SK-N-SH (cell line): Measurements from ENCODE around the gene NFATC3. TPM values are rescaled to one million over a fixed set of nuclear protein-coding genes. Genes with fewer than 3 reads are reported as not detected.

Experiments
- CTCF ChIA-PET: fragments of 300-600, 350-600 bp; formaldehyde crosslinking; extraction: SDS; loops from one replicate; lab custom pipeline; 2021; lab: Yijun Ruan, JAX
- POLR2A ChIA-PET: fragments of 350-600 bp; sonication (Branson Sonifier 250); formaldehyde crosslinking; extraction: SDS; loops from one replicate; lab custom pipeline; 2020; ENCODE audit warnings: antibody characterized with exemption, inconsistent platforms; lab: Yijun Ruan, JAX
- DNase-seq: peaks from one replicate; pipeline ENCODE4 v3.0.0; 2012
- H2AFZ ChIP-seq: fragments of 200-600 bp; sonication (generic); 2 replicates; pipeline ENCODE4 v1.8.1; 2016; ENCODE audit warnings: antibody characterized with exemption, mild to moderate bottlenecking, low read depth
- H3F3A ChIP-seq: fragments of 200-600 bp; sonication (generic); replicated peaks from 2 replicates; pipeline ENCODE3; 2016; ENCODE audit warnings: antibody characterized with exemption, mild to moderate bottlenecking; ENCODE audit not compliant: insufficient read depth
- H3K27ac ChIP-seq, 2 experiments: fragments of 200-500 bp in 1 of 2; fragments of 200-600 bp in 1 of 2; sonication (Bioruptor generic) in 1 of 2; sonication (generic), shearing (Covaris generic) in 1 of 2; 2 replicates each; pipeline versions ENCODE4 v1.5.1 to v1.6.1; 2014 to 2016; ENCODE audit warnings: low read depth in 2 of 2, inconsistent platforms in 1 of 2, low read length in 1 of 2, mild to moderate bottlenecking in 1 of 2, mixed read lengths in 1 of 2
- H3K27me3 ChIP-seq: fragments of 200-600 bp; sonication (generic), shearing (Covaris generic); 2 replicates; pipeline ENCODE4 v1.6.1; 2016; ENCODE audit warnings: mixed run types; ENCODE audit not compliant: insufficient read depth
- H3K36me3 ChIP-seq, 2 experiments: fragments of 200-500 bp in 1 of 2; fragments of 200-600 bp in 1 of 2; sonication (Bioruptor generic) in 1 of 2; sonication (generic) in 1 of 2; replicated peaks in 1 of 2; 2 replicates each; pipeline versions ENCODE3 to v1.5.1; 2014 to 2016; ENCODE audit warnings: low read length in 1 of 2, mild to moderate bottlenecking in 1 of 2; ENCODE audit not compliant: insufficient read depth in 2 of 2, control insufficient read depth in 1 of 2
- H3K4me1 ChIP-seq, 2 experiments: fragments of 200-500 bp in 1 of 2; fragments of 200-600 bp in 1 of 2; sonication (Bioruptor generic) in 1 of 2; sonication (generic), shearing (Covaris generic) in 1 of 2; 2 replicates each; pipeline versions ENCODE4 v1.5.1 to v1.6.1; 2014 to 2016; ENCODE audit warnings: low read depth in 1 of 2, low read length in 1 of 2, mixed run types in 1 of 2; ENCODE audit not compliant: insufficient read depth in 2 of 2, control insufficient read depth in 1 of 2
- H3K4me2 ChIP-seq: fragments of 200-600 bp; sonication (generic), shearing (Covaris generic); 2 replicates; pipeline ENCODE4 v1.6.1; 2017; ENCODE audit warnings: mixed run types
- H3K4me3 ChIP-seq, 2 experiments: fragments of 200-500 bp in 1 of 2; fragments of 200-600 bp in 1 of 2; sonication (Bioruptor generic) in 1 of 2; sonication (generic), shearing (Covaris generic) in 1 of 2; 2 replicates each; pipeline versions ENCODE4 v1.5.1 to v1.8.1; 2014 to 2016; ENCODE audit warnings: low read depth in 2 of 2, inconsistent platforms in 1 of 2, low read length in 1 of 2, mild to moderate bottlenecking in 1 of 2, mixed read lengths in 1 of 2, moderate library complexity in 1 of 2
- H3K79me2 ChIP-seq: fragments of 200-600 bp; sonication (generic); 2 replicates; pipeline ENCODE4 v1.8.1; 2017; ENCODE audit warnings: mild to moderate bottlenecking; ENCODE audit not compliant: insufficient read depth
- H3K9ac ChIP-seq: fragments of 200-600 bp; sonication (generic); 2 replicates; pipeline ENCODE4 v1.6.1; 2017; ENCODE audit warnings: mixed run types
- H3K9me2 ChIP-seq: fragments of 200-600 bp; sonication (generic); 2 replicates; pipeline ENCODE4 v1.6.1; 2017; ENCODE audit warnings: mixed run types
- H3K9me3 ChIP-seq: fragments of 200-600 bp; sonication (generic); 2 replicates; pipeline ENCODE4 v1.6.1; 2017; ENCODE audit warnings: mixed run types, mild to moderate bottlenecking, moderate library complexity
- H4K20me1 ChIP-seq: fragments of 200-600 bp; sonication (generic); 2 replicates; pipeline ENCODE4 v1.6.1; 2017; ENCODE audit warnings: mild to moderate bottlenecking, mixed run types; ENCODE audit not compliant: insufficient read depth
- CHD2 ChIP-seq: fragments of 150-350 bp; IDR thresholded peaks from 2 replicates; pipeline ENCODE4 v1.6.1; 2018; ENCODE audit warnings: low read length; ENCODE audit not compliant: partially characterized antibody
- CTCF ChIP-seq: fragments of 200-600 bp; sonication (generic); IDR thresholded peaks from 2 replicates; pipeline ENCODE4 v1.6.1; 2017; ENCODE audit warnings: antibody characterized with exemption, mild to moderate bottlenecking, moderate library complexity
- EP300 ChIP-seq, 2 experiments: IDR thresholded peaks; 2 replicates each; pipeline versions ENCODE4 v1.4.0 to v1.6.1; 2012; ENCODE audit warnings: borderline replicate concordance in 1 of 2, low read depth in 1 of 2, low read length in 1 of 2
- EZH2phosphoT487 ChIP-seq: fragments of 200-600 bp; sonication (generic); IDR thresholded peaks from 2 replicates; pipeline ENCODE4 v1.6.1; 2017; ENCODE audit warnings: low read depth, mixed run types, mild to moderate bottlenecking, antibody characterized with exemption, moderate library complexity, borderline replicate concordance
- FOXJ3 ChIP-seq: sonication (generic); formaldehyde crosslinking; IDR thresholded peaks from 2 replicates; pipeline ENCODE4 v1.5.1; 2020; ENCODE audit warnings: mild to moderate bottlenecking, missing genetic modification reagents
- FOXM1 ChIP-seq: IDR thresholded peaks from 2 replicates; pipeline ENCODE4 v1.4.0; 2012; ENCODE audit warnings: low read depth, mild to moderate bottlenecking
- GABPA ChIP-seq: IDR thresholded peaks from 2 replicates; pipeline ENCODE4 v1.4.0; 2012; ENCODE audit warnings: low read depth, mild to moderate bottlenecking
- JUND ChIP-seq: IDR thresholded peaks from 2 replicates; pipeline ENCODE4 v1.4.0; 2012
- MAX ChIP-seq: IDR thresholded peaks from 2 replicates; pipeline ENCODE4 v1.4.0; 2012; ENCODE audit warnings: low read depth
- NFIC ChIP-seq: IDR thresholded peaks from 2 replicates; pipeline ENCODE4 v1.4.0; 2012; ENCODE audit warnings: borderline replicate concordance
- NRF1 ChIP-seq: IDR thresholded peaks from 2 replicates; pipeline ENCODE4 v1.6.1; 2012; ENCODE audit warnings: low read depth, mild to moderate bottlenecking, low read length
- PBX3 ChIP-seq: IDR thresholded peaks from 2 replicates; pipeline ENCODE4; 2012
- RAD21 ChIP-seq: IDR thresholded peaks from 2 replicates; pipeline ENCODE4 v1.6.1; 2012; ENCODE audit warnings: mild to moderate bottlenecking, low read length
- RCOR1 ChIP-seq: fragments of 150-350 bp; IDR thresholded peaks from 2 replicates; pipeline ENCODE4 v1.6.1; 2017; ENCODE audit warnings: antibody characterized with exemption, low read length
- RXRA ChIP-seq: IDR thresholded peaks from 2 replicates; pipeline ENCODE4 v1.4.0; 2012; ENCODE audit warnings: low read depth, mild to moderate bottlenecking, borderline replicate concordance
- SMC3 ChIP-seq: IDR thresholded peaks from 2 replicates; pipeline ENCODE4 v1.6.1; 2012; ENCODE audit warnings: low read depth, low read length, improper control_type of control experiment
- YY1 ChIP-seq: IDR thresholded peaks from 2 replicates; pipeline ENCODE4 v1.4.0; 2012; ENCODE audit warnings: low read depth, mild to moderate bottlenecking
- WGBS: methylation state at CpG from one replicate; pipeline ENCODE4 v1.1.6; 2017; ENCODE audit warnings: low lambda C conversion rate; 5-methylcytosine and 5-hydroxymethylcytosine counted together
- polyA plus RNA-seq, 3 experiments: library from polyadenylated mRNA; depleted of rRNA; stranded (reverse); fragments of >200 nt; gene quantifications; 2 replicates each; pipeline ENCODE4 v1.2.3, GENCODE V29; 2012

The NFATC3 gene
- polyA plus RNA-seq, 1 of the 3 experiments (the other 2 are of a cell fraction): 5.7 TPM

- no peaks in the 10 kb centered on the region for H3K36me3 ChIP-seq
- 1% methylated on average over 6 of the region's 6 CpGs for WGBS
- TF ChIP-seq GABPA (0 out of 2 replicates have a peak, but pooled peaks have one; percentile 2), MAX (0 out of 2 replicates have a peak, but pooled peaks have one; percentile 3), RAD21 (no peak)
- CTCF ChIA-PET: interaction anchor here (1.1 to 3.3 kb wide), 3 partner anchors 143 to 242 kb away, joined by 3 to 14 read pairs (median 5); no protein-coding TSS in a partner anchor
- no peaks in the 10 kb centered on the region for H3K9me3 ChIP-seq
- H3K27ac ChIP-seq: peak overlapping the region; percentile 83 to 85
- H3K9ac ChIP-seq: peak overlapping the region; percentile 85
- H3K4me2 ChIP-seq: peak overlapping the region; percentile 88
- peak overlapping the region; percentile 78 to 97 for H3K4me3 ChIP-seq
- peaks cover 12% of the 10 kb centered on the region for H4K20me1 ChIP-seq
- H3F3A ChIP-seq: peaks cover 28% of the 10 kb centered on the region
- POLR2A ChIA-PET: interaction anchor here (2.8 kb wide), 1 partner anchor 141 kb away, joined by 10 read pairs; no protein-coding TSS in a partner anchor
- H3K79me2 ChIP-seq: peaks cover 57% of the 10 kb centered on the region
- DNase-seq: peak; percentile 39
- H3K4me1 ChIP-seq: peaks cover 14 to 20% of the 10 kb centered on the region in 2 experiments; a peak in 3 of 4 replicates
- H3K9me2 ChIP-seq: no peaks in the 10 kb centered on the region
- peak overlapping the region; percentile 80; the same call in 1 of the 2 replicates for H2AFZ ChIP-seq
- H3K27me3 ChIP-seq: no peaks in the 10 kb centered on the region
Measured at GRCh38 chr16:68086336-68086841, 1.2 kb downstream of the NFATC3 start.

GRCh38 chr16:68086860-68087268, 1.7 kb downstream of the NFATC3 start:
- Histone ChIP-seq H3K27me3 (no peaks in the 10 kb centered on the region), H3K4me3 (peak overlapping the region; percentile 78 to 97), H3K9me2 (no peaks in the 10 kb centered on the region), H3K4me2 (peak overlapping the region; percentile 88), H3K27ac (peak overlapping the region; percentile 83 to 85), H2AFZ (peak overlapping the region; percentile 80; the same call in 1 of the 2 replicates), H3F3A (peaks cover 28% of the 10 kb centered on the region), H3K9ac (peak overlapping the region; percentile 85; the same call in 1 of the 2 replicates), H4K20me1 (peaks cover 12% of the 10 kb centered on the region), H3K4me1 (peaks cover 18 to 24% of the 10 kb centered on the region in 2 experiments), H3K36me3 (no peaks in the 10 kb centered on the region), H3K79me2 (peaks cover 62% of the 10 kb centered on the region), H3K9me3 (no peaks in the 10 kb centered on the region)
- CTCF ChIA-PET: interaction anchor here (0.7 to 3.3 kb wide), 3 partner anchors 49 to 242 kb away, joined by 3 to 14 read pairs (median 5); no protein-coding TSS in a partner anchor
- TF ChIP-seq CHD2: no peak
- TF ChIP-seq EZH2phosphoT487: no peak
- TF ChIP-seq SMC3: no peak
- no peak for TF ChIP-seq FOXM1
- no peak for TF ChIP-seq PBX3
- no peak for TF ChIP-seq EP300 (IDR thresholded peaks at IDR 0.05; ENCODE audit: borderline replicate concordance in 1 of 2, low read depth in 1 of 2, low read length in 1 of 2)
- no peak for TF ChIP-seq CTCF
- no peak for TF ChIP-seq RCOR1
- no peak for TF ChIP-seq YY1
- no peak for TF ChIP-seq JUND
- TF ChIP-seq RAD21: no peak
- no peak for TF ChIP-seq FOXJ3 (CRISPR knock-in tag)
- no peak for TF ChIP-seq MAX
- no peak for TF ChIP-seq NRF1
- no peak for TF ChIP-seq NFIC
- no peak for TF ChIP-seq RXRA
- POLR2A ChIA-PET: interaction anchor here (2.8 kb wide), 1 partner anchor 141 kb away, joined by 10 read pairs; no protein-coding TSS in a partner anchor
- 1% methylated on average over 6 of the region's 6 CpGs for WGBS
- no peak for DNase-seq
